ENCODE results near the gene CMTM5.
"Not testable (repeated sequence)": the region's sequence is repeated elsewhere in the genome, so short reads cannot be mapped to it uniquely, and the experiment has no call there.

The CMTM5 gene

DNA sequence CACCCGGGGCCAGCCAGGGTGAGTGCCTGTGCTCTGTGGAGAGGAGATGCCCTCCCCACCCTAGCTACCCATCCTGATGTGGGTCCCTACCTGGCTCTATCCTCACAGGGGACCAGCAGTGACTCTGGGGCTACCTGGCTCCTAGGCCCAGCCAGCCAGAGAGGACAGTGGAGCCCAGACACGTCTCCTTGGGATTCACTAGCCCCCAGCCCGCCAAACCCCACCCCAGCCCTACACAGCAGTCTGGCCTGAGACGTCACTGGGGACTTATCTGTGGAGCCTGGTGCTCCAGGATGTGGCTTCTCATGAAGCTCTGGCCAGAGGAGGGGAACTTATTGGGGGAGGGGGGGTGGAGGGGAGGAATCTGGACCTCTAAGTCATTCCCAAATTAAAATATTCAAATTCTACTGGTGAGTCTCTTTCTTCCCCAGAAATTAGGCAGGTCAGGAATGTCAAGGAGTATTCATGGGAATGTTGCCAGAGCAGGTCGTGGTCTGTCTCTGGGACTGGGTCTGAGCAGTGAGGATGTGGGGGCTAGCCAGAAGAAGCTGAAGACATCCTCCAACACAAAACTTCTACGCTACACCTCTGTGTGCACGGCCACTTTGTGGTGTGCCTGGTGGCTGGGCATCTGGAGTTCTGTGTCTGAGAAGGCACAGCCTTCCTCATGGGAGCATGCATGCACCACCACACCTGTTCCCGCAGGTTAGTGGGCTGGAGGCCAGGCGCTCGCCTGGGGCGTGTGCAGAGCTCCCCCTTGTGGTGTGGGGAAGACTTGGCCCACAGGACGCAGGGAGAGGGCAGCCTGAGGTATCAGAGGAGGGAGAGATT, 2.7 kb downstream of the CMTM5 start:
- Mint-ChIP-seq H3K4me1 (ENCODE audit: low read depth) (no peaks in the 10 kb centered on the region), H3K27ac (no peak overlapping the region), H3K4me3 (no peak overlapping the region)

DNA sequence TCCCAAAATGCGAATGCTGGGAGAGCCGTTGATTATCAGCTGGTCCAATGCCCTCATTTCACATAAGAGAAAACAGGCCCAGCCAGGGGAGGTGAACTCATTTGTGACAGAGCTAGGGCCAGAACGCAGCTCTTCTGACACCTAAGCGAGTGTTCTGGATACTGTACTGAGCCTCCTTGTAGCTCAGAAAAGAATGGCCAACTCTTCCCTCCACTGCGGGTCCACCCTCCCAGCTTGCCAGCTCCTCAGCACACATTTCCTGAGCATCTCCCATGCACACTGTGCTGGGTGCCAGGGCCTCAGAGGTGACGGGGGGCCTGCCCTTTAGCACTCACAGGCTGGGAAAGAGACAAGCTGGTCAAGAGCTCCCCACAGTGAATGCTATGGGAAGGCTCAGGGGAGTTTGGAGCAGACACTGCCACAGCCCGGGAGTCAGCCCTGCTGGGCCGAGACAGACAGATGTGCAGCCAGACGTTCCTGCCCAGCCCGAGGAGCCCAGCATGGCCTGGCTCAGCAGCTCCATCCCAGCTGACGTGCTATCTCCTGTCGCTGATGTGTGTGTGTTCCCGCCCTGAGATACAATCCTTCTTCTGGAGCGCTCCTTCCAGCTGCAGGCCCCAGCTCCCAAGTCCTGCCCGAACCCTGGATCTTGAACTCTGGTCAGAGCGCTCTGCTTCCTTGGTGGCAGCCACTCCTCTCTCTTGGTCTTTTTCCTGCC, 3.5 kb downstream of the CMTM5 start:
- Mint-ChIP-seq H3K9me3 (no peaks in the 10 kb centered on the region), H3K27ac (no peak overlapping the region), H3K4me1 (ENCODE audit: low read depth) (no peaks in the 10 kb centered on the region), H3K27me3 (ENCODE audit: low read depth) (peaks cover 10% of the 10 kb centered on the region), H3K4me3 (no peak overlapping the region), H3K36me3 (ENCODE audit: low read depth) (no peaks in the 10 kb centered on the region)

More for the DNA sequence above, 2.7 kb downstream of the CMTM5 start:
- Mint-ChIP-seq H3K36me3 (ENCODE audit: low read depth) (no peaks in the 10 kb centered on the region), H3K9me3 (no peaks in the 10 kb centered on the region), H3K27me3 (ENCODE audit: low read depth) (peaks cover 4% of the 10 kb centered on the region)

GRCh38 chr14:23380976-23381375, 4.1 kb downstream of the CMTM5 start:
- no peak overlapping the region for H3K4me3 Mint-ChIP-seq
- H3K9me3 Mint-ChIP-seq, result no peaks in the 10 kb centered on the region
- H3K36me3 Mint-ChIP-seq (ENCODE audit: low read depth), result no peaks in the 10 kb centered on the region
- H3K27me3 Mint-ChIP-seq (ENCODE audit: low read depth), result peaks cover 10% of the 10 kb centered on the region
- H3K27ac Mint-ChIP-seq, result no peak overlapping the region
- no peaks in the 10 kb centered on the region for H3K4me1 Mint-ChIP-seq (ENCODE audit: low read depth)

DNA sequence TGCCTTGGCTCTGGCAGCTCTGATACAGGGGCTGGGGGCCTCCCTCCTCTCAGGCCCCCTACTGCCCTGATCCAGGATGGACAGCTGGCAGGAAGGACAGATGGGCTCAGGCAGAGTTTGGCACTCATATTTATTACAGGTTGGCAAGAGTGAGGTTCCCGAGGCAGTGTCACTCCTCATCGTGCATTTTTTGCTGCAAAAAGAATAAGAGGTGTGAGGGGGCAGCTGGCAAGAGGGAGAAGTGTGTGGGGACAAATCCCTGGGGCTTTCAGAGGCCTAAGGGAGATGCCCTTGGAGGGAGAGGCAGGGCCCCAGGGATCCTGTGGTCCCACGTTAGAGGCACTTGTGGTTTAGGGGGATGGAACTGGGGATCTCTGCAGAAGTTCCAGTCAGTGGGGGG, 5.0 kb downstream of the CMTM5 start:
- Mint-ChIP-seq H3K4me1 (ENCODE audit: low read depth) (no peaks in the 10 kb centered on the region), H3K27ac (no peak overlapping the region), H3K36me3 (ENCODE audit: low read depth) (no peaks in the 10 kb centered on the region), H3K27me3 (ENCODE audit: low read depth) (peaks cover 10% of the 10 kb centered on the region), H3K4me3 (no peak overlapping the region), H3K9me3 (no peaks in the 10 kb centered on the region)

GRCh38 chr14:23382276-23382675, 5.4 kb downstream of the CMTM5 start:
- Mint-ChIP-seq H3K4me3 (no peak overlapping the region), H3K4me1 (ENCODE audit: low read depth) (no peaks in the 10 kb centered on the region), H3K36me3 (ENCODE audit: low read depth) (no peaks in the 10 kb centered on the region), H3K9me3 (no peaks in the 10 kb centered on the region), H3K27ac (no peak overlapping the region), H3K27me3 (ENCODE audit: low read depth) (peaks cover 10% of the 10 kb centered on the region)

DNA sequence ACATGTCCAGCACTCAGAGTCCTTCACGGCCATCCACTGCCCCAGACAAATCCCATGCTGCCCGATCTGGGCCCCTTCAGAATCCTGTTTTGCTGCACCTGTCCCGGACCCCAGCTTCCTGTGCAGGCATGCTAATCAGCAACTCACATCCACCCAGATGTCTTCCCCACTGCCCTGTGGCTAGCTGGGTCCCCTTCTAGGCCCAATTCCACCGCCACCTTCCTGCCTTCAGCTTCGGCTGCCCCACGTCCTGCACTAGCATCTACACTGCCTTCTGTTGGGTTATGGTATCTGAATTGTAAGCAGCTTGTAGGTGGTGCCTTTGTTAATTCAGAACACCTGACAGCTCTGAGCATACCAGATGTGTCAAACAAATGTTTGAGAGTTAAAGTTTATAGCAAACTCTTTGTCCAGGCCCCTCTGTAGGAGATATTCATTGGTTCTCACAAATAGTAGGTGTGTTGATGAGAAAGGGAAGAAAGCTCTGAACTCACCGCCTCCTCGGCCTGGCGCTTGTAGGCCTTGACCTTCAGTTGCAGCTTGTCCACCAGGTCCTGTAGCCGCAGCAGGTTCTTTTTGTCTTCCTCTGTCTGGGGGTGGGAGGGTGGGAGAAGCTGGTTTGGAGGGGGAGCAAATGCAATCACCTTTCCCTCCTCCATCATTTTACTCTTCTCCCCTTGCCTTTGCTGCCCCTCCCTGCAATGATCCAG, 6.0 kb downstream of the CMTM5 start:
- H3K4me1 Mint-ChIP-seq (ENCODE audit: low read depth), result no peaks in the 10 kb centered on the region
- H3K27ac Mint-ChIP-seq, result no peak overlapping the region
- H3K27me3 Mint-ChIP-seq (ENCODE audit: low read depth), result peaks cover 10% of the 10 kb centered on the region
- H3K9me3 Mint-ChIP-seq, result no peaks in the 10 kb centered on the region
- H3K36me3 Mint-ChIP-seq (ENCODE audit: low read depth), result no peaks in the 10 kb centered on the region
- H3K4me3 Mint-ChIP-seq, result no peak overlapping the region

DNA sequence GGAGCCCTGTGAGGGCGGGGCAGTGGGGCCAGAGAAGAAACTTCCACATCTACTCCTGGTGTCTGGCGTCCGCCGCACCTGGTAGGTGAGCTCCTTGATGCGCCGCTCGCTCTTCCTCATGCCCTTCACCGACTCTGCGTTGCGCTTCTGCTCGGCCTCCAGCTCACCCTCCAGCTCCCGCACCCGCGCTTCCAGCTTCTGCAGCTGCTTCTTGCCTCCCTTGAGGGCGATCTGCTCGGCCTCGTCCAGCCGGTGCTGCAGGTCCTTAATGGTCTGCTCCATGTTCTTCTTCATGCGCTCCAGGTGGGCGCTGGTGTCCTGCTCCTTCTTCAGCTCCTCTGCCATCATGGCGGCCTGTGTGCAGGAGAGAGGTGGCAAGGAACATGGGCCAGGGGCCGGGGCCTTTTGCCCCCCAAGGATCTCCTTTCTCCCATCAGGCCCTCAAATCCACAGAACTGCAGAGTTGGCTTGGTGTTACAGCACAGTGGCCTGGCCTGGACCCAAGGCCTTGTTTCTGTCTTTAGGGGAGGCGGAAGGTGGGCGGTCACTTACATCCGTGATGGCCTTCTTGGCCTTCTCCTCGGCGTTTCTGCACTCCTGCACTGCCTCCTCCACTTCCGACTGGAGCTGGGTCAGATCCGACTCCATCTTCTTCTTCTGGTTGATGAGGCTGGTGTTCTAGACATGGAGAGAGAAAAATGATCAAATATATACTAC, 7.7 kb downstream of the CMTM5 start:
- peaks cover 10% of the 10 kb centered on the region for H3K27me3 Mint-ChIP-seq (ENCODE audit: low read depth)
- no peaks in the 10 kb centered on the region for H3K9me3 Mint-ChIP-seq

DNA sequence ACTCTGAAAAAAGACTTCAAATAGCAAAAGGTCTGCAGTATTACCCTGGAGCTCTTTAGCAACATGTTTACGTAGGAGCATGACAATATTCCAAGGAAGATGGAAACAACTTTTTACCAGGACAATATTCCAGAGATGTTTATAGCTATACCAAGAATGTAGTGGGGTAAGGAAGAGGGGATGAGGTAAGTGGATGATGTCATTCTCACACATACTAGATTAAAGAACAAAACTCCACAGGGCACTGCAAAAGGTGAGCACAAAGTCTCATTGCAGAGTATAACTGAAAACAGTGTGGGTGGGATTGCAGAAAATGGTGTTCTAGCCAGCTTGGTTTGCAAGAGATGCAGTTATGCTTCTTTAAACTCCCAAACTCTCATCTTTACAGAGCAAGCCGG, 8.4 kb downstream of the CMTM5 start:
- Mint-ChIP-seq H3K4me1 (ENCODE audit: low read depth) (no peaks in the 10 kb centered on the region), H3K27ac (no peak overlapping the region), H3K36me3 (ENCODE audit: low read depth) (no peaks in the 10 kb centered on the region), H3K27me3 (ENCODE audit: low read depth) (peaks cover 10% of the 10 kb centered on the region), H3K4me3 (no peak overlapping the region), H3K9me3 (no peaks in the 10 kb centered on the region)

More for the DNA sequence above, 7.7 kb downstream of the CMTM5 start:
- Mint-ChIP-seq H3K27ac (no peak overlapping the region), H3K36me3 (ENCODE audit: low read depth) (no peaks in the 10 kb centered on the region), H3K4me3 (no peak overlapping the region), H3K4me1 (ENCODE audit: low read depth) (no peaks in the 10 kb centered on the region)

DNA sequence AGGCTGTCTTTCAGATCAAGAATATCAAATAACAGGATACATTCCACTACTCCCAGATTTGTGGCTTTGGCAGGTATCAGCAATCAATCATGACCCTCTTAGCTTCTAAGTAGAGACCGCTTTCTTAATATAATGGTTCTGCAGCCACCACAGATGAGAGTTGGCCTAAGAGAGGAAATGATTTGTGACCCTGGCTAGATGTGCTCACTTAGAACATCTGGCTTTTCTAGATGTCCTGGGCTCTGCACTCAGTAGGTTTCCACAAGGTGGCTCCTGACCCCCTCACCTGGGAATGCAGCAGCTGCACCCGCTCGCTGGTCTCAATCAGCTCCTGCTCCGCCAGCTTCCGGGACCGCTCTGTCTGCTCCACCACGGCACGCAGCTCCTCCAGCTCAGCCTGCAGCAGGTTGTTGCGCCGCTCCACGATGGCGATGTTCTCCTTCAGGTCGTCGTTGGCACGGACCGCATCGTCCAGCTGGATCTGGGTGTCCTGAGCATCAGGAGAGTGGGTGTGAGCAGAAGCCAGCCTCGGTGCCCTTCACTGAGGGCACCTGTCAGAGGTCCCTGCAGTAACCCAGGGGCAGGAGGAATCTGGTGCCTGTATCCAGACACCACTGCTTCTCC, 8.9 kb downstream of the CMTM5 start:
- H3K4me3 Mint-ChIP-seq, result no peak overlapping the region

GRCh38 chr14:23386266-23386657, 9.4 kb downstream of the CMTM5 start:
- H3K4me1 Mint-ChIP-seq (ENCODE audit: low read depth); H3K27ac Mint-ChIP-seq; H3K4me3 Mint-ChIP-seq; H3K9me3 Mint-ChIP-seq; H3K36me3 Mint-ChIP-seq (ENCODE audit: low read depth): not testable (repeated sequence)
- peaks cover 10% of the 10 kb centered on the region for H3K27me3 Mint-ChIP-seq (ENCODE audit: low read depth)

More for the DNA sequence above, 8.9 kb downstream of the CMTM5 start:
- Mint-ChIP-seq H3K36me3 (ENCODE audit: low read depth) (no peaks in the 10 kb centered on the region), H3K4me1 (ENCODE audit: low read depth) (no peaks in the 10 kb centered on the region), H3K9me3 (no peaks in the 10 kb centered on the region), H3K27me3 (ENCODE audit: low read depth) (peaks cover 10% of the 10 kb centered on the region), H3K27ac (no peak overlapping the region)

GRCh38 chr14:23386999-23387398, 10.2 kb downstream of the CMTM5 start:
- Mint-ChIP-seq H3K27ac (no peak overlapping the region), H3K27me3 (ENCODE audit: low read depth) (peaks cover 7% of the 10 kb centered on the region), H3K4me3 (no peak overlapping the region), H3K4me1 (ENCODE audit: low read depth) (no peaks in the 10 kb centered on the region), H3K9me3 (no peaks in the 10 kb centered on the region), H3K36me3 (ENCODE audit: low read depth) (no peaks in the 10 kb centered on the region)

DNA sequence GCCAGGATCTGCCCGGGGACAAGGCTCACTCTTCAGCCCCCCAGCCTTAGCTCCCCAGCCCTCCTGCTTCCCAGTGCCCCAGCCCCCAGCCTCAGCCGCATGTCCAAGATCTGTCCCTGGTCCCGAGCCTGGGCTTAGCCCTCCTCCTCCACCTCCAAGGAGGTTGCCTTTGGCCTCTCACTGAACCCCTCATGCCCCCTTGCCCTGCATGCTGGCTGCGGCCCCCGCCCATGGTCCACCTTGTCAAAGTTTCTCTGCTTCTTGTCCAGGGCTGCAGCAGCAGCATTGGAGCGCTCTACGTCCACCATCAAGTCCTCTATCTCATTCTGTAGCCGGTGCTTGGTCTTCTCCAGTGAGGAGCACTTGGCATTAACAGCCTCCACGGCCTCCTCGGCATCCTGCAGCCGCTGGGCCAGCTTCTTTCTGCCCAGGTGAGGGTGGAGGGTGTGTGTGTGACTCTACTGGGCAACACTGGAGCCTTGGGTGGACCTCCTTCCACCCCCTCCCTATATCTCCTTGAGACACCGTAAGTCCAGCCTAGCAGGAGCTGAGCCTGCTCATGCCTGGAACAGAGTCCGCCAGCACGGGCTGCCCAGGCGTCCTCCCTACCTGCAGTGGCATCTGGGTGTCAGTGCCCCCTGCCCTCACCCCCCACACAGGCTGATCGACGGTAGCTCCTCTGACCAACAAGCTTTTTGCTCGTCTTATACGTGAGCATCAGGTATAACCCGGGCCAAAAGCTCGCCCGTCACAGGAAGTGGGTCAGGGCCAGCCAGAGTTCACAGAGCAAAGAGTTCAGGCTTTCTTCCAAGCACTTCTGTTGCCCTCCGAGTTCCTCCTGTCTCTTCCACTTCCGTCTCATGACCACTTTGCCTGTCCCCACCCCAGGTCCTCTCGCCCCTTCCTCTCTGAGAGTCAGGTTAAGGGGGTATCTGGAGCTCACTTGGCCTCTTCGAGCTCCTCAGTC, 11.4 kb downstream of the CMTM5 start:
- no peaks in the 10 kb centered on the region for H3K4me1 Mint-ChIP-seq (ENCODE audit: low read depth)
- no peak overlapping the region for H3K4me3 Mint-ChIP-seq
- H3K27me3 Mint-ChIP-seq (ENCODE audit: low read depth), result peaks cover 7% of the 10 kb centered on the region
- no peaks in the 10 kb centered on the region for H3K36me3 Mint-ChIP-seq (ENCODE audit: low read depth)
- no peaks in the 10 kb centered on the region for H3K9me3 Mint-ChIP-seq
- no peak overlapping the region for H3K27ac Mint-ChIP-seq

- Mint-ChIP-seq H3K36me3 (ENCODE audit: low read depth) (no peaks in the 10 kb centered on the region), H3K27ac (no peak overlapping the region), H3K4me3 (no peak overlapping the region), H3K27me3 (ENCODE audit: low read depth) (peaks cover 7% of the 10 kb centered on the region), H3K9me3 (no peaks in the 10 kb centered on the region), H3K4me1 (ENCODE audit: low read depth) (no peaks in the 10 kb centered on the region)
Observed at GRCh38 chr14:23388996-23389395, 12.2 kb downstream of the CMTM5 start.
